ENCODE measurements around the gene DIPK1B. TPM values are rescaled to one million over a fixed set of nuclear protein-coding genes. Genes with fewer than 3 reads are reported as not detected.

The DIPK1B gene
- total and polyA plus RNA-seq, 2 experiments from 2014 or later: 18.7 to 60.0 TPM

GRCh38 chr9:136690806-136691261 lies 21.5 kb upstream of the DIPK1B start:
- Histone ChIP-seq H3K4me2 (no peak overlapping the region), H3K27ac (ENCODE audit: low read depth) (no peak overlapping the region), H3F3A (replicated peaks; ENCODE audit: low read depth) (0 out of 2 replicates have a peak, but pooled peaks cover 3% of the 10 kb centered on the region), H2AFZ (no peak overlapping the region), H3K27me3 (ENCODE audit: insufficient read depth) (no peaks in the 10 kb centered on the region), H3K79me2 (replicated peaks; ENCODE audit: insufficient read depth) (peaks cover under 1% of the 10 kb centered on the region; the same call in 1 of the 2 replicates), H3K9me2 (ENCODE audit: insufficient read depth) (no peaks in the 10 kb centered on the region), H3K36me3 (ENCODE audit: insufficient read depth) (no peaks in the 10 kb centered on the region), H4K20me1 (replicated peaks; ENCODE audit: insufficient read depth) (no peaks in the 10 kb centered on the region), H3K4me1 (ENCODE audit: insufficient read depth) (no peaks in the 10 kb centered on the region; the same call in 1 of the 2 replicates), H3K4me3 (no peak overlapping the region)
- no peak overlapping the region for H3K4me3 Mint-ChIP-seq
- ATAC-seq: no peak
- no peak for DNase-seq (ENCODE audit: low spot score)
- no peak overlapping the region for H3K27ac Mint-ChIP-seq
- TF ChIP-seq EZH2 (IDR thresholded peaks at IDR 0.05; ENCODE audit: low read depth, unreplicated experiment) (no peak), JUNB (IDR thresholded peaks at IDR 0.05; ENCODE audit: unreplicated experiment) (no peak), ZNF114 (CRISPR knock-in tag; IDR thresholded peaks at IDR 0.05) (no peak), ZNF462 (CRISPR knock-in tag; IDR thresholded peaks at IDR 0.05) (no peak), ZNF331 (CRISPR knock-in tag; IDR thresholded peaks at IDR 0.05; ENCODE audit: low read depth) (no peak), REST (IDR thresholded peaks at IDR 0.05; ENCODE audit: unreplicated experiment) (no peak), STAT1 (IDR thresholded peaks at IDR 0.05; ENCODE audit: unreplicated experiment) (no peak), NANOG (IDR thresholded peaks at IDR 0.05; ENCODE audit: borderline replicate concordance) (no peak), CREB1 (CRISPR knock-in tag; IDR thresholded peaks at IDR 0.05; ENCODE audit: low read depth) (no peak), EZH2phosphoT487 (IDR thresholded peaks at IDR 0.05; ENCODE audit: unreplicated experiment) (no peak), POLR2AphosphoS5 (IDR thresholded peaks at IDR 0.05; ENCODE audit: low read depth) (no peak)
- TF ChIP-seq, protein P1, sequence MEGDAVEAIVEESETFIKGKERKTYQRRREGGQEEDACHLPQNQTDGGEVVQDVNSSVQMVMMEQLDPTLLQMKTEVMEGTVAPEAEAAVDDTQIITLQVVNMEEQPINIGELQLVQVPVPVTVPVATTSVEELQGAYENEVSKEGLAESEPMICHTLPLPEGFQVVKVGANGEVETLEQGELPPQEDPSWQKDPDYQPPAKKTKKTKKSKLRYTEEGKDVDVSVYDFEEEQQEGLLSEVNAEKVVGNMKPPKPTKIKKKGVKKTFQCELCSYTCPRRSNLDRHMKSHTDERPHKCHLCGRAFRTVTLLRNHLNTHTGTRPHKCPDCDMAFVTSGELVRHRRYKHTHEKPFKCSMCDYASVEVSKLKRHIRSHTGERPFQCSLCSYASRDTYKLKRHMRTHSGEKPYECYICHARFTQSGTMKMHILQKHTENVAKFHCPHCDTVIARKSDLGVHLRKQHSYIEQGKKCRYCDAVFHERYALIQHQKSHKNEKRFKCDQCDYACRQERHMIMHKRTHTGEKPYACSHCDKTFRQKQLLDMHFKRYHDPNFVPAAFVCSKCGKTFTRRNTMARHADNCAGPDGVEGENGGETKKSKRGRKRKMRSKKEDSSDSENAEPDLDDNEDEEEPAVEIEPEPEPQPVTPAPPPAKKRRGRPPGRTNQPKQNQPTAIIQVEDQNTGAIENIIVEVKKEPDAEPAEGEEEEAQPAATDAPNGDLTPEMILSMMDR (conservative IDR thresholded peaks at IDR 0.05; ENCODE audit: low read depth in 2 of 2): no peak
- TF ChIP-seq, protein P2, sequence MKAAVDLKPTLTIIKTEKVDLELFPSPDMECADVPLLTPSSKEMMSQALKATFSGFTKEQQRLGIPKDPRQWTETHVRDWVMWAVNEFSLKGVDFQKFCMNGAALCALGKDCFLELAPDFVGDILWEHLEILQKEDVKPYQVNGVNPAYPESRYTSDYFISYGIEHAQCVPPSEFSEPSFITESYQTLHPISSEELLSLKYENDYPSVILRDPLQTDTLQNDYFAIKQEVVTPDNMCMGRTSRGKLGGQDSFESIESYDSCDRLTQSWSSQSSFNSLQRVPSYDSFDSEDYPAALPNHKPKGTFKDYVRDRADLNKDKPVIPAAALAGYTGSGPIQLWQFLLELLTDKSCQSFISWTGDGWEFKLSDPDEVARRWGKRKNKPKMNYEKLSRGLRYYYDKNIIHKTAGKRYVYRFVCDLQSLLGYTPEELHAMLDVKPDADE (IDR thresholded peaks at IDR 0.05): no peak
- H3K4me1 Mint-ChIP-seq: peaks cover 10% of the 10 kb centered on the region; the same call in 2 of the 3 replicates
- no peaks in the 10 kb centered on the region for H3K36me3 Mint-ChIP-seq (ENCODE audit: low read depth)
- no peaks in the 10 kb centered on the region for H3K9me3 Mint-ChIP-seq
- H3K27me3 Mint-ChIP-seq (ENCODE audit: insufficient read depth, low read depth, poor library complexity): peaks cover 19% of the 10 kb centered on the region

All from GM23338 (cell line).